Activated naive CD4-positive, alpha-beta T cell treated with anti-CD3 and anti-CD28 coated beads for 36 hours (primary cell): ENCODE data around the gene ARHGAP6. TPM values are rescaled to one million over a fixed set of nuclear protein-coding genes. Genes with fewer than 3 reads are reported as not detected.
"Not testable (repeated sequence)": the region's sequence is repeated elsewhere in the genome, so short reads cannot be mapped to it uniquely, and the experiment has no call there.

Experiments used
- CTCF ChIA-PET: fragments of 350-600 bp; sonication (Branson Sonifier 250); formaldehyde crosslinking; loops from one replicate; lab custom pipeline; 2021; ENCODE audit warnings: antibody characterized with exemption; lab: Charles Lee
- DNase-seq: peaks from one replicate; pipeline ENCODE4 v3.0.0-alpha.2; 2020
- H3K27ac Mint-ChIP-seq: one replicate; pipeline ENCODE4 v1.8.0; 2021; ENCODE audit warnings: mild to moderate bottlenecking, mixed read lengths
- H3K27me3 Mint-ChIP-seq: one replicate; pipeline ENCODE4 v1.8.0; 2021; ENCODE audit warnings: low read depth, mixed read lengths
- H3K36me3 Mint-ChIP-seq: one replicate; pipeline ENCODE4 v1.8.0; 2021; ENCODE audit warnings: low read depth, mixed read lengths
- H3K4me1 Mint-ChIP-seq: one replicate; pipeline ENCODE4 v1.8.0; 2021; ENCODE audit warnings: low read depth, mixed read lengths
- H3K4me3 Mint-ChIP-seq: one replicate; pipeline ENCODE4 v1.8.0; 2021; ENCODE audit warnings: mild to moderate bottlenecking, moderate library complexity, mixed read lengths
- H3K9me3 Mint-ChIP-seq: one replicate; pipeline ENCODE4 v1.8.0; 2021; ENCODE audit warnings: mixed read lengths
- intact Hi-C: fragments of 100-400 bp; cut with micrococcal nuclease; formaldehyde crosslinking; loops from one replicate; pipeline ENCODE4 v1.15.1; 2023
- total RNA-seq, 2 experiments: library from RNA; stranded (reverse); gene quantifications; one replicate each; pipeline ENCODE4 v1.2.3, GENCODE V29; 2021

ARHGAP6 gene
- total RNA-seq, 2 experiments from 2014 or later: not detected

DNA sequence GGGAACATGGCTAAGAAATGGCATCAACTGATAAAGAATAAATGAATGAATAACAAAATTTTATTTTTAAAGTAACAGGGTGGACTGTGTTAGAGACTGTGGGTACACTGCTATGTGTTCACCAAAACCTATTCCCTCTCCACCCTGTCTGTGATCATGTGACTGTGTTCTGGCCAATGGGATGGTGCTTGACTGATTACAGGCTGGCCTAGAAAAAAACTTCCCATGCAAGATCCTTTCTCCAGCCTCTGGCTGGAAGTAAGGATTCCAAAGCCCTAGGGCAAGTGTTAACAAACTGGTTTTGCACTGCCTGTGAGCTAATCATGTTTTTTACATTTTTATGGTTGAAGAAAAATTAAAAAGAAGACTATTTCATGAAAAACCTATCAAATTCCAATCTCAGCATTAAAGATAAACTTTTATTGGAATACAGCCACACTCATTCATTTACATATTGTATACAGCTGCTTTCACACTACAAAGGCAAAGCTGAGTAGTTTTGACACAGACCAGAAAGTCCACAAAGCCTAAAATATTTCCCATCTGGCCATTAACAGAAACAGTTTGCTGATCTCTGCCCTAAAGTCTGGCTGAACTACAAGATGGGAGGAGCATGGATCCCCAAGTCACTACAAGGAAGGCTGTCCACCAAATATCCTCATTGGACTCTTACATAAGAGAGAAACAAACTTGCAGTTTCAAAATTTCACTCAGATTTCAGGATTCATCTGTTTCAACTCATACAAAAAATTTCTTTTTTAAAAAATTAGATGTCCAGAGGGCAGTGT lies 133.2 kb downstream of the ARHGAP6 start:
- no peak overlapping the region for H3K27ac Mint-ChIP-seq
- intact Hi-C loops: loop anchor here (1.0 to 10.0 kb wide), 10 partner anchors 192 to 1372 kb away; partner anchors contain the start of gene TLR8
- CTCF ChIA-PET: interaction anchor here (0.6 to 1.0 kb wide), 2 partner anchors 212 to 221 kb away, joined by 3 to 4 read pairs; no protein-coding TSS in a partner anchor
- H3K9me3 Mint-ChIP-seq: no peaks in the 10 kb centered on the region
- no peaks in the 10 kb centered on the region for H3K36me3 Mint-ChIP-seq
- H3K27me3 Mint-ChIP-seq: no peaks in the 10 kb centered on the region
- H3K4me3 Mint-ChIP-seq: no peak overlapping the region
- DNase-seq: no peak
- H3K4me1 Mint-ChIP-seq: no peaks in the 10 kb centered on the region

GRCh38 chrX:11531226-11531625 lies 134.5 kb downstream of the ARHGAP6 start:
- H3K27me3 Mint-ChIP-seq: no peaks in the 10 kb centered on the region

GRCh38 chrX:11530621-11531020 lies 135.1 kb downstream of the ARHGAP6 start:
- no peak for DNase-seq
- Mint-ChIP-seq H3K36me3 (no peaks in the 10 kb centered on the region), H3K4me1 (no peaks in the 10 kb centered on the region), H3K27me3 (no peaks in the 10 kb centered on the region), H3K27ac (no peak overlapping the region), H3K4me3 (no peak overlapping the region), H3K9me3 (no peaks in the 10 kb centered on the region)
- CTCF ChIA-PET: no interaction called here
- intact Hi-C loops: loop anchor here (10.0 kb wide), 1 partner anchor 1374 kb away; the partner anchor contains the start of gene TLR8

More at GRCh38 chrX:11531226-11531625, 134.5 kb downstream of the ARHGAP6 start:
- H3K27ac Mint-ChIP-seq: no peak overlapping the region
- no peaks in the 10 kb centered on the region for H3K9me3 Mint-ChIP-seq
- no peaks in the 10 kb centered on the region for H3K4me1 Mint-ChIP-seq
- intact Hi-C loops: loop anchor here (10.0 kb wide), 1 partner anchor 1374 kb away; the partner anchor contains the start of gene TLR8
- no peak for DNase-seq
- no peak overlapping the region for H3K4me3 Mint-ChIP-seq
- CTCF ChIA-PET: interaction anchor here (0.6 to 1.0 kb wide), 3 partner anchors 223 to 243 kb away, joined by 3 to 4 read pairs (median 3); no protein-coding TSS in a partner anchor
- H3K36me3 Mint-ChIP-seq: no peaks in the 10 kb centered on the region

DNA sequence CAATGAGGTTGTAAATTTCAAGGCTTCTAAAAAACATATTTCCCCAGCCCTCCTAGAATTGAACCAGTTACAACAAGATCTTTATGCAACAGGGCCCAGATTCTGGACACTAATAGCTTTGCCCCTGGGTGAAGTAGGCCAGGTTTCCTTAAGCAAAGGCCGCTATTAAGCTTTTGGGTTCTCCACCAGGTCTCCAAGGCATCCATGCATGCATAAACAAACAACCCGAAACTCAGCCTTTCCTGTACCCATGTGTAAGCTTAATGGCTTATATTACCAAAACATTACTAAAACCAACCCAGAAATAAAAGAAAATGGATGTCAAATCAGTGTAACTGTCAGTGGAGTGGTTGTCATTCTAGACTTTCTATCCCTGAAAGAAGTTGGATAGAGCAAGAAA lies 137.1 kb downstream of the ARHGAP6 start:
- H3K27me3 Mint-ChIP-seq: no peaks in the 10 kb centered on the region
- H3K27ac Mint-ChIP-seq: no peak overlapping the region
- DNase-seq: no peak
- CTCF ChIA-PET: no interaction called here
- H3K4me3 Mint-ChIP-seq: no peak overlapping the region
- intact Hi-C loops: no loop called here
- no peaks in the 10 kb centered on the region for H3K36me3 Mint-ChIP-seq
- no peaks in the 10 kb centered on the region for H3K9me3 Mint-ChIP-seq
- no peaks in the 10 kb centered on the region for H3K4me1 Mint-ChIP-seq

- H3K36me3 Mint-ChIP-seq: no peaks in the 10 kb centered on the region
- no peak overlapping the region for H3K27ac Mint-ChIP-seq
- DNase-seq: no peak
- intact Hi-C loops: no loop called here
- H3K4me1 Mint-ChIP-seq: no peaks in the 10 kb centered on the region
- H3K9me3 Mint-ChIP-seq: no peaks in the 10 kb centered on the region
- no peak overlapping the region for H3K4me3 Mint-ChIP-seq
- CTCF ChIA-PET: no interaction called here
- no peaks in the 10 kb centered on the region for H3K27me3 Mint-ChIP-seq
Measured at GRCh38 chrX:11525685-11526084, 140.0 kb downstream of the ARHGAP6 start.

DNA sequence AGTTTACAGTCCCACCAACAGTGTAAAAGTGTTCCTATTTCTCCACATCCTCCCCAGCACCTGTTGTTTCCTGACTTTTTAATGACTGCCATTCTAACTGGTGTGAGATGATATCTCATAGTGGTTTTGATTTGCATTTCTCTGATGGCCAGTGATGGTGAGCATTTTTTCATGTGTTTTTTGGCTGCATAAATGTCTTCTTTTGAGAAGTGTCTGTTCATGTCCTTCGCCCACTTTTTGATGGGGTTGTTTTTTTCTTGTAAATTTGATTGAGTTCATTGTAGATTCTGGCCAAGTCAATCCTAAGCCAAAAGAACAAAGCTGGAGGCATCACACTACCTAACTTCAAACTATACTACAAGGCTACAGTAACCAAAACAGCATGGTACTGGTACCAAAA lies 146.5 kb downstream of the ARHGAP6 start:
- H3K27ac Mint-ChIP-seq, H3K36me3 Mint-ChIP-seq, H3K4me3 Mint-ChIP-seq, H3K4me1 Mint-ChIP-seq, CTCF ChIA-PET, H3K27me3 Mint-ChIP-seq, DNase-seq, intact Hi-C loops, H3K9me3 Mint-ChIP-seq: not testable (repeated sequence)

DNA sequence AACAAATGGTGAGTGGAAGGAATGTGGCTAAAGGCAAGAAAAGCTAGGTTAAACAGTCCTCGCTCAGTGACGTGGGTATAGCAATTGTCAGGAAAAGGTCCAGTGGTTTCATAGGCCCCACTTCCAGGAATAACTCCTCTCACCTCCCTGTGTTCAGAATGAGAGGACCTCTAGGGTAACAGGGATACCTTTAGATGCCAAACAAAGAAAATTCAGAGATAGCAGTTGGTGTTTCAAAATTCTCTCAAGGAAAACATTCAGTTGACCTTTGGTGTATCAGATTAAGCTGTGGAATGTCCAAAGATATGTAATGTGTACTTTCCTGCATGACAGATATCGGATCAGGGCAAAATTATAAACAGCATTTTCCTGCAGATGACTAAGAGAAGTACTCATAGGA lies 155.9 kb downstream of the ARHGAP6 start:
- no peaks in the 10 kb centered on the region for H3K9me3 Mint-ChIP-seq
- H3K4me1 Mint-ChIP-seq: no peaks in the 10 kb centered on the region
- no peaks in the 10 kb centered on the region for H3K36me3 Mint-ChIP-seq
- CTCF ChIA-PET: no interaction called here
- H3K27ac Mint-ChIP-seq: no peak overlapping the region
- no peaks in the 10 kb centered on the region for H3K27me3 Mint-ChIP-seq
- DNase-seq: no peak
- intact Hi-C loops: no loop called here
- no peak overlapping the region for H3K4me3 Mint-ChIP-seq

GRCh38 chrX:11504234-11504633 lies 161.5 kb downstream of the ARHGAP6 start:
- CTCF ChIA-PET: no interaction called here
- H3K4me3 Mint-ChIP-seq: no peak overlapping the region

GRCh38 chrX:11499076-11500044 lies 166.4 kb downstream of the ARHGAP6 start:
- no peak overlapping the region for H3K27ac Mint-ChIP-seq
- H3K4me1 Mint-ChIP-seq: no peaks in the 10 kb centered on the region
- no peak overlapping the region for H3K4me3 Mint-ChIP-seq
- peaks cover 2% of the 10 kb centered on the region for H3K27me3 Mint-ChIP-seq
- intact Hi-C loops: no loop called here
- CTCF ChIA-PET: no interaction called here
- H3K9me3 Mint-ChIP-seq: no peaks in the 10 kb centered on the region
- no peaks in the 10 kb centered on the region for H3K36me3 Mint-ChIP-seq
- no peak for DNase-seq

More at GRCh38 chrX:11504234-11504633, 161.5 kb downstream of the ARHGAP6 start:
- Mint-ChIP-seq H3K9me3 (no peaks in the 10 kb centered on the region), H3K27me3 (no peaks in the 10 kb centered on the region), H3K36me3 (no peaks in the 10 kb centered on the region), H3K4me1 (no peaks in the 10 kb centered on the region), H3K27ac (no peak overlapping the region)
- DNase-seq: no peak
- intact Hi-C loops: no loop called here

- CTCF ChIA-PET, intact Hi-C loops: not testable (repeated sequence)
Measured at GRCh38 chrX:11491375-11491774, 174.3 kb downstream of the ARHGAP6 start.

DNA sequence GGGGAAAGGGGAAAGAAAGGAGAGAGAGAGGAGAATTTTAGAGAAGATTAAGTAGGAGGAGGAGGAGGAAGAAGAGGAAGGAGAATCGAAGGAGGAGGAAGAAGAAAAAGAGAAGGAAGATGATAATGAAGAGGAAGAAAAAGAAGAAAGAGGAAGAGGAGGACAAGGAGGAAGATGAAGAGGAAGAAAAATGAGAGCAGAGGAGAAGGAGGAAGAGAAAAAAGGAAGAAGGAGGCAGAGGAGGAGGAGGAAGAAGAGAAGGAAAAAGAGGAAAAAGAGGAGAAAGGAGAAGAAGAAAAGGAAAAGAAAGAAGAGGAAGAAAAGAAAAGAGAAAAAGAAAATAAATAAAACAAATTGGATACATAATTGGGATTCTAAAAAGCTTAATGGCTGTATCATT lies 181.4 kb downstream of the ARHGAP6 start:
- intact Hi-C loops: no loop called here
- Mint-ChIP-seq H3K27me3 (peaks cover 3% of the 10 kb centered on the region), H3K4me1 (no peaks in the 10 kb centered on the region), H3K9me3 (no peaks in the 10 kb centered on the region), H3K36me3 (no peaks in the 10 kb centered on the region), H3K4me3 (no peak overlapping the region), H3K27ac (no peak overlapping the region)
- CTCF ChIA-PET: no interaction called here
- no peak for DNase-seq

More at GRCh38 chrX:11491375-11491774, 174.3 kb downstream of the ARHGAP6 start:
- H3K36me3 Mint-ChIP-seq, H3K4me3 Mint-ChIP-seq, H3K27me3 Mint-ChIP-seq, H3K9me3 Mint-ChIP-seq, H3K4me1 Mint-ChIP-seq, DNase-seq, H3K27ac Mint-ChIP-seq: not testable (repeated sequence)

GRCh38 chrX:11481035-11481434 lies 184.7 kb downstream of the ARHGAP6 start:
- intact Hi-C loops: no loop called here
- Mint-ChIP-seq H3K27ac (no peak overlapping the region), H3K9me3 (no peaks in the 10 kb centered on the region), H3K27me3 (peaks cover 5% of the 10 kb centered on the region), H3K4me1 (no peaks in the 10 kb centered on the region), H3K36me3 (no peaks in the 10 kb centered on the region), H3K4me3 (no peak overlapping the region)
- DNase-seq: no peak
- CTCF ChIA-PET: no interaction called here
